ENCODE data around the gene SMTN.
"Not testable (repeated sequence)": the region's sequence is repeated elsewhere in the genome, so short reads cannot be mapped to it uniquely, and the experiment has no call there.

Gene SMTN

GRCh38 chr22:31096657-31097279, 15.7 kb downstream of the SMTN start:
- peaks cover 50% of the 10 kb centered on the region for H3K4me1 ChIP-seq (ENCODE audit: control insufficient read depth, insufficient read depth, low read length)
- H3K27me3 ChIP-seq (ENCODE audit: control insufficient read depth, insufficient read depth, low read length) = no peaks in the 10 kb centered on the region
- peak overlapping the region; percentile 43 for H3K4me3 ChIP-seq (ENCODE audit: low read length)
- no peak overlapping the region for H3K9ac ChIP-seq (ENCODE audit: low read length)
- H3K27ac ChIP-seq (ENCODE audit: low read depth, low read length) = peak overlapping the region; percentile 99
- peaks cover 44% of the 10 kb centered on the region for H3K36me3 ChIP-seq (ENCODE audit: control insufficient read depth, insufficient read depth, low read length)

- Histone ChIP-seq H3K27ac (ENCODE audit: low read depth, low read length) (peak overlapping the region; percentile 100), H3K4me1 (ENCODE audit: control insufficient read depth, insufficient read depth, low read length) (peaks cover 56% of the 10 kb centered on the region), H3K36me3 (ENCODE audit: control insufficient read depth, insufficient read depth, low read length) (peaks cover 41% of the 10 kb centered on the region)
- not testable (repeated sequence) for H3K4me3 ChIP-seq (ENCODE audit: low read length); H3K27me3 ChIP-seq (ENCODE audit: control insufficient read depth, insufficient read depth, low read length); H3K9ac ChIP-seq (ENCODE audit: low read length)
These were observed 16.4 kb downstream of the SMTN start for GRCh38 chr22:31097539-31097938.

- no peak overlapping the region for H3K9ac ChIP-seq (ENCODE audit: low read length)
- H3K4me1 ChIP-seq (ENCODE audit: control insufficient read depth, insufficient read depth, low read length) = peaks cover 61% of the 10 kb centered on the region
- peak overlapping the region; percentile 35 for H3K4me3 ChIP-seq (ENCODE audit: low read length)
- H3K27ac ChIP-seq (ENCODE audit: low read depth, low read length) = peak overlapping the region; percentile 100
- H3K36me3 ChIP-seq (ENCODE audit: control insufficient read depth, insufficient read depth, low read length) = peaks cover 43% of the 10 kb centered on the region
- H3K27me3 ChIP-seq (ENCODE audit: control insufficient read depth, insufficient read depth, low read length) = no peaks in the 10 kb centered on the region
These were observed 17.0 kb downstream of the SMTN start for GRCh38 chr22:31097941-31098631.

GRCh38 chr22:31098632-31099110, 17.6 kb downstream of the SMTN start:
- Histone ChIP-seq H3K4me1 (ENCODE audit: control insufficient read depth, insufficient read depth, low read length) (peaks cover 67% of the 10 kb centered on the region), H3K4me3 (ENCODE audit: low read length) (peak overlapping the region; percentile 35), H3K27me3 (ENCODE audit: control insufficient read depth, insufficient read depth, low read length) (no peaks in the 10 kb centered on the region), H3K36me3 (ENCODE audit: control insufficient read depth, insufficient read depth, low read length) (peaks cover 43% of the 10 kb centered on the region), H3K27ac (ENCODE audit: low read depth, low read length) (peak overlapping the region; percentile 100), H3K9ac (ENCODE audit: low read length) (no peak overlapping the region)

- Histone ChIP-seq H3K4me1 (ENCODE audit: control insufficient read depth, insufficient read depth, low read length) (peaks cover 72% of the 10 kb centered on the region), H3K4me3 (ENCODE audit: low read length) (no peak overlapping the region), H3K9ac (ENCODE audit: low read length) (no peak overlapping the region), H3K27me3 (ENCODE audit: control insufficient read depth, insufficient read depth, low read length) (no peaks in the 10 kb centered on the region), H3K27ac (ENCODE audit: low read depth, low read length) (peak overlapping the region; percentile 100), H3K36me3 (ENCODE audit: control insufficient read depth, insufficient read depth, low read length) (peaks cover 43% of the 10 kb centered on the region)
These were observed 18.3 kb downstream of the SMTN start for GRCh38 chr22:31099386-31099785.

GRCh38 chr22:31099841-31100761, 19.0 kb downstream of the SMTN start:
- Histone ChIP-seq H3K36me3 (ENCODE audit: control insufficient read depth, insufficient read depth, low read length) (peaks cover 42% of the 10 kb centered on the region), H3K9ac (ENCODE audit: low read length) (no peak overlapping the region), H3K4me3 (ENCODE audit: low read length) (no peak overlapping the region), H3K4me1 (ENCODE audit: control insufficient read depth, insufficient read depth, low read length) (peaks cover 72% of the 10 kb centered on the region), H3K27me3 (ENCODE audit: control insufficient read depth, insufficient read depth, low read length) (no peaks in the 10 kb centered on the region), H3K27ac (ENCODE audit: low read depth, low read length) (peak overlapping the region; percentile 100)

- Histone ChIP-seq H3K4me1 (ENCODE audit: control insufficient read depth, insufficient read depth, low read length) (peaks cover 70% of the 10 kb centered on the region), H3K27ac (ENCODE audit: low read depth, low read length) (peak overlapping the region; percentile 100)
These were observed 19.8 kb downstream of the SMTN start for GRCh38 chr22:31100762-31101525.

GRCh38 chr22:31102441-31103081, 21.4 kb downstream of the SMTN start:
- Histone ChIP-seq H3K36me3 (ENCODE audit: control insufficient read depth, insufficient read depth, low read length) (peaks cover 23% of the 10 kb centered on the region), H3K27ac (ENCODE audit: low read depth, low read length) (peak overlapping the region; percentile 100), H3K4me3 (ENCODE audit: low read length) (no peak overlapping the region), H3K9ac (ENCODE audit: low read length) (no peak overlapping the region), H3K27me3 (ENCODE audit: control insufficient read depth, insufficient read depth, low read length) (no peaks in the 10 kb centered on the region), H3K4me1 (ENCODE audit: control insufficient read depth, insufficient read depth, low read length) (peaks cover 58% of the 10 kb centered on the region)

More at GRCh38 chr22:31100762-31101525, 19.8 kb downstream of the SMTN start:
- no peak overlapping the region for H3K9ac ChIP-seq (ENCODE audit: low read length)
- H3K4me3 ChIP-seq (ENCODE audit: low read length) = no peak overlapping the region
- H3K27me3 ChIP-seq (ENCODE audit: control insufficient read depth, insufficient read depth, low read length) = no peaks in the 10 kb centered on the region
- H3K36me3 ChIP-seq (ENCODE audit: control insufficient read depth, insufficient read depth, low read length) = peaks cover 34% of the 10 kb centered on the region

- peak overlapping the region; percentile 100 for H3K27ac ChIP-seq (ENCODE audit: low read depth, low read length)
- H3K4me1 ChIP-seq (ENCODE audit: control insufficient read depth, insufficient read depth, low read length) = peaks cover 57% of the 10 kb centered on the region
- no peak overlapping the region for H3K4me3 ChIP-seq (ENCODE audit: low read length)
- no peaks in the 10 kb centered on the region for H3K27me3 ChIP-seq (ENCODE audit: control insufficient read depth, insufficient read depth, low read length)
- no peak overlapping the region for H3K9ac ChIP-seq (ENCODE audit: low read length)
- peaks cover 19% of the 10 kb centered on the region for H3K36me3 ChIP-seq (ENCODE audit: control insufficient read depth, insufficient read depth, low read length)
These were observed 22.0 kb downstream of the SMTN start for GRCh38 chr22:31103111-31103510.

- H3K36me3 ChIP-seq (ENCODE audit: control insufficient read depth, insufficient read depth, low read length) = peaks cover 19% of the 10 kb centered on the region
- H3K27ac ChIP-seq (ENCODE audit: low read depth, low read length) = peak overlapping the region; percentile 100
- no peak overlapping the region for H3K9ac ChIP-seq (ENCODE audit: low read length)
- peaks cover 50% of the 10 kb centered on the region for H3K4me1 ChIP-seq (ENCODE audit: control insufficient read depth, insufficient read depth, low read length)
- no peaks in the 10 kb centered on the region for H3K27me3 ChIP-seq (ENCODE audit: control insufficient read depth, insufficient read depth, low read length)
- H3K4me3 ChIP-seq (ENCODE audit: low read length) = no peak overlapping the region
These were observed 23.0 kb downstream of the SMTN start for GRCh38 chr22:31103899-31104694.

- Histone ChIP-seq H3K27ac (ENCODE audit: low read depth, low read length) (peak overlapping the region; percentile 100), H3K4me3 (ENCODE audit: low read length) (peak overlapping the region; percentile 82), H3K36me3 (ENCODE audit: control insufficient read depth, insufficient read depth, low read length) (peaks cover 12% of the 10 kb centered on the region), H3K9ac (ENCODE audit: low read length) (no peak overlapping the region), H3K4me1 (ENCODE audit: control insufficient read depth, insufficient read depth, low read length) (peaks cover 43% of the 10 kb centered on the region), H3K27me3 (ENCODE audit: control insufficient read depth, insufficient read depth, low read length) (no peaks in the 10 kb centered on the region)
These were observed 23.8 kb downstream of the SMTN start for GRCh38 chr22:31104869-31105268.

All from rectal smooth muscle tissue (tissue), 1 donor.